ENCODE results near the gene PPM1H.

The PPM1H gene

DNA sequence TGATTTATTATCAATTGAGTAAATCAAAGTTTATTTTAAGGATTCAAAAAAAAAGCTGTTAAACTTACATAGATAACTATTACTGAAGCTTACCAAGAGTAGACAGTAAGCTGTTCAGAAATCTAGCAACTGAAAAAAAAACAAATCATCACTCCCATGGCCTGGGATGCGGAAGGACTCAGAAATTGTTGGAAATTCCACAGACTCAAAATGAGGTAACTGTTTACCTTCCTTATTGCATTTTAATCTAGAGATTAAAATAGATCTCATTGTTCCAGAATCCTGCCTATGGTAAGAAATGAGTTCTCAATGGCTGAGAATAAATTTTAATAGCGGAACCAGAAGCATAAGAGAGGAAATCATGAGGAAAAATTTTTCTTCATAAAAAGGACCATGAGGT is 87.2 kb downstream of the PPM1H start:
- no peaks in the 10 kb centered on the region for H3K36me3 ChIP-seq
- no peaks in the 10 kb centered on the region for H3K9me3 ChIP-seq
- peaks cover 7 to 15% of the 10 kb centered on the region in 2 experiments for H3K4me1 ChIP-seq (ENCODE audit: control insufficient read depth in 1 of 2, insufficient read depth in 1 of 2, low read depth in 1 of 2, low read length in 1 of 2)
- no peak overlapping the region for H3K4me3 ChIP-seq (ENCODE audit: low read depth in 1 of 2, low read length in 1 of 2)
- TF ChIP-seq, protein P1, sequence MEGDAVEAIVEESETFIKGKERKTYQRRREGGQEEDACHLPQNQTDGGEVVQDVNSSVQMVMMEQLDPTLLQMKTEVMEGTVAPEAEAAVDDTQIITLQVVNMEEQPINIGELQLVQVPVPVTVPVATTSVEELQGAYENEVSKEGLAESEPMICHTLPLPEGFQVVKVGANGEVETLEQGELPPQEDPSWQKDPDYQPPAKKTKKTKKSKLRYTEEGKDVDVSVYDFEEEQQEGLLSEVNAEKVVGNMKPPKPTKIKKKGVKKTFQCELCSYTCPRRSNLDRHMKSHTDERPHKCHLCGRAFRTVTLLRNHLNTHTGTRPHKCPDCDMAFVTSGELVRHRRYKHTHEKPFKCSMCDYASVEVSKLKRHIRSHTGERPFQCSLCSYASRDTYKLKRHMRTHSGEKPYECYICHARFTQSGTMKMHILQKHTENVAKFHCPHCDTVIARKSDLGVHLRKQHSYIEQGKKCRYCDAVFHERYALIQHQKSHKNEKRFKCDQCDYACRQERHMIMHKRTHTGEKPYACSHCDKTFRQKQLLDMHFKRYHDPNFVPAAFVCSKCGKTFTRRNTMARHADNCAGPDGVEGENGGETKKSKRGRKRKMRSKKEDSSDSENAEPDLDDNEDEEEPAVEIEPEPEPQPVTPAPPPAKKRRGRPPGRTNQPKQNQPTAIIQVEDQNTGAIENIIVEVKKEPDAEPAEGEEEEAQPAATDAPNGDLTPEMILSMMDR (IDR thresholded peaks at IDR 0.05) = no peak
- H3K27me3 ChIP-seq = no peaks in the 10 kb centered on the region
- no peak overlapping the region for H3K27ac ChIP-seq

DNA sequence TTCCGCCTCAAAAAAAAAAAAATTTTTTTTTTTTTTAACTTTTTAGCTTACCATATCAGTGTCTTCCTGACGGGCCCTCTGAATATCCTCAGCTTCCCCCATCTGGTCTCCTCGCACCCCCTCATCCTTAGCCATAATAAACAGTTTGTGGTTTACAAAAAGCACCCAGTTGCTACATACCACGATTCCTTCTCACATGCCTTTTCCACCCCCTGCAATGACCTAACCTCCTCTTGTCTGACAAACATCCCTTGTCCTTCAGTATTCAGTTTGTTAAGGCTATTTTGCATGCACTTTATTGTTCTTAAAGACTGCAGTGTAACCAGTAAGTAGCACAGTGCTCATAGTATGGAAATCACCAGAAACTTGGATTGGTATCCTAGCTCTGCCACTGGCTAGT is 88.5 kb downstream of the PPM1H start:
- no peak overlapping the region for H3K27ac ChIP-seq
- no peaks in the 10 kb centered on the region for H3K27me3 ChIP-seq
- no peak overlapping the region for H3K4me3 ChIP-seq (ENCODE audit: low read depth in 1 of 2, low read length in 1 of 2)
- H3K36me3 ChIP-seq = no peaks in the 10 kb centered on the region
- H3K4me1 ChIP-seq (ENCODE audit: control insufficient read depth in 1 of 2, insufficient read depth in 1 of 2, low read depth in 1 of 2, low read length in 1 of 2) = peaks cover 7 to 21% of the 10 kb centered on the region in 2 experiments
- no peaks in the 10 kb centered on the region for H3K9me3 ChIP-seq
- TF ChIP-seq, protein P1 (IDR thresholded peaks at IDR 0.05) = no peak

GRCh38 chr12:62844915-62845314 is 90.0 kb downstream of the PPM1H start:
- no peaks in the 10 kb centered on the region for H3K36me3 ChIP-seq
- H3K4me1 ChIP-seq (ENCODE audit: control insufficient read depth in 1 of 2, insufficient read depth in 1 of 2, low read depth in 1 of 2, low read length in 1 of 2) = peaks cover 7 to 22% of the 10 kb centered on the region in 2 experiments
- H3K4me3 ChIP-seq (ENCODE audit: low read depth in 1 of 2, low read length in 1 of 2) = no peak overlapping the region

DNA sequence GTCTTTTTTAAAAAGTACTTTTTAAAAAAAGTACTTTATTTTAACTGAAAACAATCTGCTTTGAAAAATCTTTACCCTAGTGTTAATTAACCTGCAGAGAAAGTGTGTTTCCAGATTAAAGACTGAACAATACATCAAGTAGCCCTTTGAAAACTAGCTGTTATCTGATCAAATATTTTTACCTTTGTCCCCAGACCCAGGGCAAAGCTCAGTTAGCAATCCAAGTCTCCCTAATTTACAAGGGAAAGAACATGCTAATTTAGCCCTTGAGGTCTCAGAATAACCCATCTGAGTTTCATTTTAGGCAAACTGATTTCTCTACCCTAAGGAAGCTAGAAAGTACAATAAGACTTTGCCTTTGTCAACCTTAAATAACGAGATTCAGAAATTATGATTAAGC is 91.2 kb downstream of the PPM1H start:
- Histone ChIP-seq H3K9me3 (no peaks in the 10 kb centered on the region), H3K4me1 (ENCODE audit: control insufficient read depth in 1 of 2, insufficient read depth in 1 of 2, low read depth in 1 of 2, low read length in 1 of 2) (peaks cover 7 to 22% of the 10 kb centered on the region in 2 experiments), H3K27ac (no peak overlapping the region), H3K36me3 (no peaks in the 10 kb centered on the region), H3K4me3 (ENCODE audit: low read depth in 1 of 2, low read length in 1 of 2) (no peak overlapping the region), H3K27me3 (no peaks in the 10 kb centered on the region)
- TF ChIP-seq, protein P1 (IDR thresholded peaks at IDR 0.05) = no peak

More at GRCh38 chr12:62844915-62845314, 90.0 kb downstream of the PPM1H start:
- H3K27ac ChIP-seq = no peak overlapping the region
- TF ChIP-seq, protein P1 (IDR thresholded peaks at IDR 0.05) = no peak
- H3K27me3 ChIP-seq = no peaks in the 10 kb centered on the region
- H3K9me3 ChIP-seq = no peaks in the 10 kb centered on the region

GRCh38 chr12:62841846-62842245 is 93.1 kb downstream of the PPM1H start:
- Histone ChIP-seq H3K4me3 (ENCODE audit: low read depth in 1 of 2, low read length in 1 of 2) (no peak overlapping the region), H3K4me1 (ENCODE audit: control insufficient read depth in 1 of 2, insufficient read depth in 1 of 2, low read depth in 1 of 2, low read length in 1 of 2) (peaks cover 7 to 22% of the 10 kb centered on the region in 2 experiments), H3K27ac (peak overlapping the region; percentile 34), H3K36me3 (no peaks in the 10 kb centered on the region), H3K27me3 (no peaks in the 10 kb centered on the region), H3K9me3 (no peaks in the 10 kb centered on the region)
- TF ChIP-seq, protein P1 (IDR thresholded peaks at IDR 0.05) = no peak

- Histone ChIP-seq H3K4me1 (ENCODE audit: control insufficient read depth in 1 of 2, insufficient read depth in 1 of 2, low read depth in 1 of 2, low read length in 1 of 2) (peaks cover 6 to 13% of the 10 kb centered on the region in 2 experiments), H3K9me3 (no peaks in the 10 kb centered on the region), H3K27me3 (no peaks in the 10 kb centered on the region), H3K36me3 (no peaks in the 10 kb centered on the region), H3K27ac (no peak overlapping the region), H3K4me3 (ENCODE audit: low read depth in 1 of 2, low read length in 1 of 2) (no peak overlapping the region)
- TF ChIP-seq, protein P1 (IDR thresholded peaks at IDR 0.05) = no peak
Measured at GRCh38 chr12:62840806-62841205, 94.1 kb downstream of the PPM1H start.
